BE2C (cell line): ENCODE data around the gene LGALS3BP.

Source experiments
- DNase-seq: peaks from one replicate; pipeline ENCODE4 v3.0.0-alpha.2; 2020
- H3K27me3 ChIP-seq: fragments of 250-450 bp; sonication (Bioruptor Pico); 2 replicates; pipeline ENCODE4 v1.5.1; 2020; ENCODE audit warnings: mild to moderate bottlenecking
- H3K36me3 ChIP-seq: fragments of 250-450 bp; sonication (Bioruptor Pico); 2 replicates; pipeline ENCODE4 v1.5.1; 2020; ENCODE audit warnings: mild to moderate bottlenecking
- H3K4me1 ChIP-seq: fragments of 250-450 bp; sonication (Bioruptor Pico); 2 replicates; pipeline ENCODE4 v1.5.1; 2020
- H3K4me3 ChIP-seq: 2 replicates; pipeline ENCODE4 v1.5.1; 2011; ENCODE audit warnings: low read depth, low read length
- H3K9me3 ChIP-seq: fragments of 250-450 bp; sonication (Bioruptor Pico); 2 replicates; pipeline ENCODE4 v1.5.1; 2020
- TF ChIP-seq, protein P1 (sequence below): IDR thresholded peaks from 2 replicates; pipeline ENCODE4 v1.5.1; 2012; ENCODE audit warnings: mild to moderate bottlenecking, low read depth, low read length

Gene LGALS3BP

DNA sequence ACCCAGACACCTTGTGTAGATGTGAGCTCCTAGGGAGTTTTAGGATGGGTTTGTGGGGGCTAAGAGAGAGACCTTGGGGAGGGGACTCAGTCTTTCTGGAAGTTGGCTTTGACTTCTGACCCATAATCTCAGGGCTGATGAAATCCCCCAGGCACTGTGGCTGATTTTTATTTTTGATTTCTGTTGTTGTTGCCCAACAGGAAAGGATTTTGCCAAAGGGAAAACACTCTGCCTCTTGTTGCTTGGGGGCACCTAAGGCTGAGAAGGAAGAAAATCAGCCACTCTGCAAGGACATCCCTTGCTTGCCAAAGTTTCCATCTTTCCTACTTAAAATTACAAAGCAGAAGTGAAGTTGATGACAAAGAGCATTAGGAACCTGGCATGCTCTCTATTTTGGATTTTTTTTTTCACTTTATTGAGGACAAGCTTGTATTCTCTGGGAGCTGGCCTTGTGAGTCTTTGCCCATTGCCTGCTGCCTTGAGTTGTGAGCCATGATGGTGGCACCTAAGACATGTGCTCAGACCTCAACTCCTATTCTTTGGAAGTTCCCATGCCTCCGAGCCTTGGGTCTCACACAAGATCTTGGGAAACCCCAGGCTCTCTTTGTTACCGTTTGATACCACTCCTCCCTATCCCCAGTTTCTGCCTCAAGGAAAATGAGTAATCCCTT is 41.0 kb upstream of the LGALS3BP start:
- Histone ChIP-seq H3K4me3 (no peak overlapping the region), H3K27me3 (peaks cover 18% of the 10 kb centered on the region), H3K9me3 (no peaks in the 10 kb centered on the region), H3K4me1 (no peaks in the 10 kb centered on the region; the same call in 1 of the 2 replicates), H3K36me3 (no peaks in the 10 kb centered on the region)
- no peak for DNase-seq
- TF ChIP-seq, protein P1, sequence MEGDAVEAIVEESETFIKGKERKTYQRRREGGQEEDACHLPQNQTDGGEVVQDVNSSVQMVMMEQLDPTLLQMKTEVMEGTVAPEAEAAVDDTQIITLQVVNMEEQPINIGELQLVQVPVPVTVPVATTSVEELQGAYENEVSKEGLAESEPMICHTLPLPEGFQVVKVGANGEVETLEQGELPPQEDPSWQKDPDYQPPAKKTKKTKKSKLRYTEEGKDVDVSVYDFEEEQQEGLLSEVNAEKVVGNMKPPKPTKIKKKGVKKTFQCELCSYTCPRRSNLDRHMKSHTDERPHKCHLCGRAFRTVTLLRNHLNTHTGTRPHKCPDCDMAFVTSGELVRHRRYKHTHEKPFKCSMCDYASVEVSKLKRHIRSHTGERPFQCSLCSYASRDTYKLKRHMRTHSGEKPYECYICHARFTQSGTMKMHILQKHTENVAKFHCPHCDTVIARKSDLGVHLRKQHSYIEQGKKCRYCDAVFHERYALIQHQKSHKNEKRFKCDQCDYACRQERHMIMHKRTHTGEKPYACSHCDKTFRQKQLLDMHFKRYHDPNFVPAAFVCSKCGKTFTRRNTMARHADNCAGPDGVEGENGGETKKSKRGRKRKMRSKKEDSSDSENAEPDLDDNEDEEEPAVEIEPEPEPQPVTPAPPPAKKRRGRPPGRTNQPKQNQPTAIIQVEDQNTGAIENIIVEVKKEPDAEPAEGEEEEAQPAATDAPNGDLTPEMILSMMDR = no peak

DNA sequence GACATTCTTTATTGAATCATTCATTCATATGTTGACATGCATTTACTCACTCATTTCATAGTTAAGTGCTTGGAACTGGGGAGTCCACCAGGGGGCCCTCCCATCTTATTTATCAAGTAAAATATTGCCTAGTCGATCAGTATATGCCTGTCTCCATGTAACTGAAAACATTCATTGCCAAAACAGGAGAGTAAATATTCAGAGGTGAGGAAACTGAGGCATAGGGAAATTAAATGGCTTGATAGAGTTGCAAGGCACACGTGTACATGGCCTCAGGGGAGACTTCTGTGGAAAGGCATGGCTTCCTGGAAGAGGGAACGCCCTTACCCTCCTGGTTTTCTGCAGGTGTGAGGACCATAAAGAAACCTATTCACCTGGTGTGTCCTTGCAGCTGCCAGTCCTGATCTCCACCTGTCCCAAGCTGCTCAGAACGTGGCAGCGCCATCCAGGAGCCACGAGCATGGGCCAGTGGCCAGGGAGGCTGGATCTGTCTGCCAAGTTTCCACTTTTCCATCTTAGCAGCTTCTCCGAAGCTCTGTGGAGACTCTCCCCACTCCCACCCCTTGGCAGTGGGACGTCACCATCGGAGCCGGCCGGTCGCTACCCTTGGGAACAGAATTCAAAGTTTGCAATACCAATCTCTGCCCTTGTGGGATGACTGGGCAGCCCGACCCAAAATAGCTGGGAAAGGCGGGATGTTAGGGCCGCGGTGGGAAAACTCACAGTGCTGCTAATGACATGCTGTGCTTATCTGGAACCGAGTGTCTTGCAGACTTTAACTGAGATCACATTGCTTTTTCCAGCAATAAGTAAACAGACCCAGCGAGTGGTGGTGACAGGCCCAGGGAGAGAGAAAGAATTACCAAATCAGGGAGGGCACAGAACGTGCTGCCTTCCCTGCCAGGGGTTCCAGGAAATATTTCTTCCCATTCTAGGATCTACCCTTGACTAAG is 40.2 kb upstream of the LGALS3BP start:
- DNase-seq = peak; percentile 76

DNA sequence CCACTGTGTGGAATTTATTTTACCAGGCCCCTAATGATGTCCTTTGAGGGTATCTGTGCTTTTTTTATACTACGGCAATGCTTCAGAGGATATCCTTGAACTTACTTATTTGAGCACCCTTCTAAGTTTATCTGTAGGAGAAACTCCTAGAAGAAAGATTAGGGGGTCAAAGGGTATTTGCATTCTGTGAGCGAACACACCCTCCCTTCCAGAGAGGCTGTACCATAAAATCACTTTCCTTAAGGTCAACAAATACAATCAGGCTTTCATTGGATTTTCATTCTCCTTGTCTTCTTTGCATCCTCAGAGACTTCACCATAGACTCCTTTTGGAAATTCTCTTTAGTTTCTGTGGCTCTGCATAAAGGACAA is 39.5 kb upstream of the LGALS3BP start:
- no peaks in the 10 kb centered on the region for H3K9me3 ChIP-seq
- no peaks in the 10 kb centered on the region for H3K36me3 ChIP-seq
- no peaks in the 10 kb centered on the region; the same call in 1 of the 2 replicates for H3K4me1 ChIP-seq
- TF ChIP-seq, protein P1 = no peak
- no peak for DNase-seq
- no peak overlapping the region for H3K4me3 ChIP-seq
- H3K27me3 ChIP-seq = peaks cover 6% of the 10 kb centered on the region

More for the DNA sequence above, 40.2 kb upstream of the LGALS3BP start:
- Histone ChIP-seq H3K27me3 (peaks cover 13% of the 10 kb centered on the region), H3K4me3 (no peak overlapping the region), H3K4me1 (no peaks in the 10 kb centered on the region; the same call in 1 of the 2 replicates), H3K9me3 (no peaks in the 10 kb centered on the region), H3K36me3 (no peaks in the 10 kb centered on the region)
- TF ChIP-seq, protein P1 = peak; percentile 78

- H3K27me3 ChIP-seq = no peaks in the 10 kb centered on the region
- H3K4me1 ChIP-seq = no peaks in the 10 kb centered on the region; the same call in 1 of the 2 replicates
- no peak for DNase-seq
- no peak overlapping the region for H3K4me3 ChIP-seq
- H3K9me3 ChIP-seq = 0 out of 2 replicates have a peak, but pooled peaks cover 3% of the 10 kb centered on the region
- TF ChIP-seq, protein P1 = no peak
- H3K36me3 ChIP-seq = no peaks in the 10 kb centered on the region
These were observed 38.6 kb upstream of the LGALS3BP start for GRCh38 chr17:79018370-79018695.

- DNase-seq = no peak
- TF ChIP-seq, protein P1 = no peak
- Histone ChIP-seq H3K27me3 (no peaks in the 10 kb centered on the region), H3K9me3 (0 out of 2 replicates have a peak, but pooled peaks cover 3% of the 10 kb centered on the region), H3K36me3 (no peaks in the 10 kb centered on the region), H3K4me1 (no peaks in the 10 kb centered on the region; the same call in 1 of the 2 replicates), H3K4me3 (no peak overlapping the region)
These were observed 38.0 kb upstream of the LGALS3BP start for GRCh38 chr17:79017546-79018369.
